Measurements from ENCODE around the gene ENOX1.

DNA sequence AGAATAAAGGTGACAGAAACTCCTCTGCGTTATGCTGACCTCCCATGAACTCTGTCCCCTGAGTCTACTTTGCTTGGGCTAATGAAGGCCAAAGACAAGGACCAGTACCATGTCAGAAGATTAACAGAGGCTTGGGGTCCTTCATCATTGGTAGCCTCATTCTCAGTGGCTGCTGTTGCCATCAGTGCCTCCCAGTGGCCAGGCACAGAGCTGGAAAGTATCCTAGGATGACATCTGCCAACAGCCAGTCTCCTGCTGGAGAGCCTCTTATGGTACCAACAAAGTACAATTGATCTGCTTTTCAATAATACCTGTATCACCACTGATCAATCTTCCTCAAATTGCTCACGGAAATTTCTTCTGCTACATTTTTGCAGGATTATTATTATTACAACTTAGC lies 481.8 kb downstream of the ENOX1 start:
- TF ChIP-seq, protein P1, sequence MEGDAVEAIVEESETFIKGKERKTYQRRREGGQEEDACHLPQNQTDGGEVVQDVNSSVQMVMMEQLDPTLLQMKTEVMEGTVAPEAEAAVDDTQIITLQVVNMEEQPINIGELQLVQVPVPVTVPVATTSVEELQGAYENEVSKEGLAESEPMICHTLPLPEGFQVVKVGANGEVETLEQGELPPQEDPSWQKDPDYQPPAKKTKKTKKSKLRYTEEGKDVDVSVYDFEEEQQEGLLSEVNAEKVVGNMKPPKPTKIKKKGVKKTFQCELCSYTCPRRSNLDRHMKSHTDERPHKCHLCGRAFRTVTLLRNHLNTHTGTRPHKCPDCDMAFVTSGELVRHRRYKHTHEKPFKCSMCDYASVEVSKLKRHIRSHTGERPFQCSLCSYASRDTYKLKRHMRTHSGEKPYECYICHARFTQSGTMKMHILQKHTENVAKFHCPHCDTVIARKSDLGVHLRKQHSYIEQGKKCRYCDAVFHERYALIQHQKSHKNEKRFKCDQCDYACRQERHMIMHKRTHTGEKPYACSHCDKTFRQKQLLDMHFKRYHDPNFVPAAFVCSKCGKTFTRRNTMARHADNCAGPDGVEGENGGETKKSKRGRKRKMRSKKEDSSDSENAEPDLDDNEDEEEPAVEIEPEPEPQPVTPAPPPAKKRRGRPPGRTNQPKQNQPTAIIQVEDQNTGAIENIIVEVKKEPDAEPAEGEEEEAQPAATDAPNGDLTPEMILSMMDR (optimal IDR thresholded peaks at IDR 0.05 in 1 of 3, IDR thresholded peaks at IDR 0.05 in 1 of 3, conservative IDR thresholded peaks at IDR 0.05 in 1 of 3; ENCODE audit: extremely low read depth in 1 of 3, insufficient read depth in 2 of 3, low read length in 3 of 3) = peak; percentile 8 to 44 (median 26)
- TF ChIP-seq EZH2 (IDR thresholded peaks at IDR 0.05; ENCODE audit: low read length) = no peak

All from keratinocyte (primary cell).